Kidney (tissue), 14 donors: ENCODE results near the gene C2orf72. TPM values are rescaled to one million over a fixed set of nuclear protein-coding genes. Genes with fewer than 3 reads are reported as not detected.

Experiments
- DNase-seq, 5 donors: peaks; one replicate each; pipeline ENCODE4 v3.0.0-alpha.2; 2013 to 2020
- FAIRE-seq: peaks from 2 replicates; lab custom pipeline; 2012; peaks lifted over from hg19 to GRCh38; lab: Jason Lieb, UNC
- H3K27ac ChIP-seq, 2 donors: one replicate each; pipeline ENCODE4 v1.7.0; 2013; ENCODE audit warnings: low read depth in 2 of 2, low read length in 2 of 2, inconsistent platforms in 1 of 2
- H3K27me3 ChIP-seq: one replicate; pipeline ENCODE4 v1.7.1; 2013; ENCODE audit warnings: low read length, inconsistent platforms; ENCODE audit not compliant: control insufficient read depth, insufficient read depth
- H3K36me3 ChIP-seq, 3 donors: one replicate each; pipeline versions ENCODE4 v1.7.0 to v1.7.1; 2013; ENCODE audit warnings: low read length in 3 of 3, control low read depth in 1 of 3, inconsistent platforms in 1 of 3; ENCODE audit not compliant: insufficient read depth in 3 of 3, control insufficient read depth in 2 of 3
- H3K4me1 ChIP-seq, 3 donors: one replicate each; pipeline versions ENCODE4 v1.7.0 to v1.7.1; 2013; ENCODE audit warnings: low read length in 3 of 3, inconsistent platforms in 1 of 3, low read depth in 1 of 3; ENCODE audit not compliant: control insufficient read depth in 2 of 3, insufficient read depth in 2 of 3
- H3K4me3 ChIP-seq, 3 donors: one replicate each; pipeline versions ENCODE4 v1.7.0 to v1.8.1; 2013; ENCODE audit warnings: low read length in 3 of 3, control low read depth in 1 of 3, inconsistent platforms in 1 of 3
- H3K9ac ChIP-seq, 3 donors: one replicate each; pipeline versions ENCODE4 v1.7.0 to v1.7.1; 2013; ENCODE audit warnings: low read length in 3 of 3, control low read depth in 1 of 3, inconsistent platforms in 1 of 3
- H3K9me3 ChIP-seq, 3 donors: one replicate each; pipeline versions ENCODE4 v1.7.0 to v1.7.1; 2013; ENCODE audit warnings: low read length in 3 of 3, control low read depth in 1 of 3, inconsistent platforms in 1 of 3; ENCODE audit not compliant: control insufficient read depth in 2 of 3, insufficient read depth in 1 of 3
- CTCF ChIP-seq: IDR thresholded peaks from 3 replicates; pipeline ENCODE4 v1.5.1; 2012; ENCODE audit warnings: mild to moderate bottlenecking, moderate library complexity, borderline replicate concordance; ENCODE audit not compliant: insufficient read depth; ENCODE audit errors: extremely low read depth
- intact Hi-C: fragments of 100-400 bp; cut with DNase I; formaldehyde crosslinking; loops from one replicate; pipeline ENCODE4 v1.11.1; 2022
- polyA plus RNA-seq: library from polyadenylated mRNA; stranded (reverse); fragments of 350-450 nt; fragmentation: Illumina TruSeq; extraction: RNeasy Lipid Tissue Mini Kit (QIAGEN cat#74804); gene quantifications from one replicate; pipeline ENCODE4 v1.2.3, GENCODE V29; 2014; ENCODE audit warnings: low read depth, low replicate concordance; ENCODE audit not compliant: insufficient read depth
- total RNA-seq: library from RNA; stranded (reverse); fragmentation: NEBNext Ultra II Directional; extraction: Animal tissue kit (Norgen Biotek cat#: 25700); gene quantifications from one replicate; pipeline ENCODE4 v1.2.1, GENCODE V29; 2021
- donor health status: control.
- donor health status: control.
- donor health status: control.
- donor health status: control.
- donor health status: control.
- donor health status: DM: yes; HTN: yes; CAD: no.
- donor health status: Normal renal cell carcinoma (clear cell type).

The C2orf72 gene
- total and polyA plus RNA-seq, 2 donors from 2014 or later: 0.88 to 2.6 TPM

- peaks cover 10 to 31% (median 24%) of the 10 kb centered on the region in 3 donors for H3K36me3 ChIP-seq
These were observed 51.4 kb downstream of the C2orf72 start for GRCh38 chr2:231088754-231089153.

DNA sequence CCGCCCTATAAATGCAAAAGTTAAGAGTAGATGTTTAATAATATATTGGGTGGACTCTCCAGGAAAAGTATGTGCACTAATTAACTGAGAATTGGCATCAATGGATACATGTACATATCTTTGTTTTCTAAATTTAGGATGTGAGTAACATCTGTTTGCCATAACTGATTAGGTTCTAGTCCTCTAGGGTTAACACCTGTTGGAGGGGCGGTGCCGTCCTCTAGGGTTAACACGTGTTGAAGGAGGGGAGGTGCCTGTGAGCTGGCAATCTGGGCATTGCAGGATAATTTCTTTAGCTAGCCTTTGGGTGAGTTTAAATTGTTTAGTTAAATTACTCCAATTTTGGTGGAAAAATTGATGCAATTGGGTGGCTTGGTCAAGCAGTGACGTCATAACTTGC lies 56.6 kb downstream of the C2orf72 start:
- H3K9me3 ChIP-seq: peaks cover 0 to 5% (median 0%) of the 10 kb centered on the region in 3 donors
- no peaks in the 10 kb centered on the region for H3K4me1 ChIP-seq
- H3K9ac ChIP-seq: no peak overlapping the region
- DNase-seq (no peak), FAIRE-seq (no peak)
- no peak overlapping the region for H3K27ac ChIP-seq
- H3K36me3 ChIP-seq: peaks cover 3 to 16% (median 5%) of the 10 kb centered on the region in 3 donors
- no peaks in the 10 kb centered on the region for H3K27me3 ChIP-seq
- H3K4me3 ChIP-seq: no peak overlapping the region
- intact Hi-C loops: no loop called here
- no peak for TF ChIP-seq CTCF

More at GRCh38 chr2:231088754-231089153, 51.4 kb downstream of the C2orf72 start:
- no peaks in the 10 kb centered on the region for H3K27me3 ChIP-seq
- H3K9me3 ChIP-seq: no peaks in the 10 kb centered on the region
- TF ChIP-seq CTCF: no peak
- intact Hi-C loops: no loop called here
- H3K27ac ChIP-seq: no peak overlapping the region
- H3K9ac ChIP-seq: no peak overlapping the region
- no peak overlapping the region for H3K4me3 ChIP-seq
- H3K4me1 ChIP-seq: no peaks in the 10 kb centered on the region
- no peak for DNase-seq
- FAIRE-seq: no peak

DNA sequence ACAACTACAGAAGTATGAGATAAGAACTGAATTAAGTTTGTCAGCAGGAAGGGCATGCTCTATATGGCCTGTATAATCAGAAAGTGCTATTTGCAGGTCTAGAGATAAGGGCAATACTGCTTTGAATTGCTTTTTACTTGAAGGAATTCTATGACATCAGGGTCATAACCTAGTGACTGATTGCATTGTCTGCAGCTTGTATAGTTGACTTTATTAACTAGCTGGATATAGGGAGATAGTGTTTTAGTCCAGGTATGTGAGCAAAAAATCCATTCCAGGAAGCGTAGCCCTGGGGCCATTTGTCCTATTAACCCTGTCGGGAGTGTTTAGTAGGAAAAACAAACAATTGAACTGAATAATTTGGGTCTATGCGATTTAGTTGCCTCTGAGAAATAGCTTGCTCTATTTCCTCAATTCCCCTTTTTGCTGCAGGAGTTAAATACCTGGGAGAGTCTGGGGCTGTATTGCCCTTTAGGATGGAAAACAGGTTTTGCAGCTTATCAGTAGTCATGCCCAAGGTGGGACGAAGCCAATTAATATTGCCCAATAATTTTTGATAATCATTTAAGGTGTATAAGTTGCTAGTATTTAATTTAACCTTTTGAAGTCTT lies 57.5 kb downstream of the C2orf72 start:
- H3K9me3 ChIP-seq: peaks cover 0 to 10% (median 0%) of the 10 kb centered on the region in 3 donors
- no peak overlapping the region for H3K4me3 ChIP-seq
- no peak for TF ChIP-seq CTCF
- H3K27ac ChIP-seq: no peak overlapping the region
- FAIRE-seq (no peak), DNase-seq (no peak)
- H3K9ac ChIP-seq: no peak overlapping the region
- peaks cover 2 to 24% (median 5%) of the 10 kb centered on the region in 3 donors for H3K36me3 ChIP-seq
- H3K27me3 ChIP-seq: no peaks in the 10 kb centered on the region
- intact Hi-C loops: no loop called here
- H3K4me1 ChIP-seq: no peaks in the 10 kb centered on the region

Other genes with a start within 250 kb of the C2orf72 start
- 1,131 TPM for gene ITM2C, start 172.6 kb upstream of the C2orf72 start, total RNA-seq
- 308 TPM for gene ITM2C, start 172.6 kb upstream of the C2orf72 start, polyA plus RNA-seq
- gene GPR55, start 112.3 kb upstream of the C2orf72 start, total RNA-seq: 0.69 TPM
- not detected for gene GPR55, start 112.3 kb upstream of the C2orf72 start, polyA plus RNA-seq
- gene SPATA3, start 41.4 kb upstream of the C2orf72 start, total RNA-seq: not detected
- gene SPATA3, start 41.4 kb upstream of the C2orf72 start, polyA plus RNA-seq: not detected
- gene PSMD1, start 19.3 kb downstream of the C2orf72 start, total RNA-seq: 75.6 TPM
- gene PSMD1, start 19.3 kb downstream of the C2orf72 start, polyA plus RNA-seq: 95.4 TPM
- 3.0 TPM for gene HTR2B, start 87.5 kb downstream of the C2orf72 start, total RNA-seq
- gene HTR2B, start 87.5 kb downstream of the C2orf72 start, polyA plus RNA-seq: 2.0 TPM
- gene ARMC9, start 161.1 kb downstream of the C2orf72 start, total RNA-seq: 18.2 TPM
- 7.3 TPM for gene ARMC9, start 161.1 kb downstream of the C2orf72 start, polyA plus RNA-seq